ENCODE measurements around the gene KCTD3.

The KCTD3 gene

DNA sequence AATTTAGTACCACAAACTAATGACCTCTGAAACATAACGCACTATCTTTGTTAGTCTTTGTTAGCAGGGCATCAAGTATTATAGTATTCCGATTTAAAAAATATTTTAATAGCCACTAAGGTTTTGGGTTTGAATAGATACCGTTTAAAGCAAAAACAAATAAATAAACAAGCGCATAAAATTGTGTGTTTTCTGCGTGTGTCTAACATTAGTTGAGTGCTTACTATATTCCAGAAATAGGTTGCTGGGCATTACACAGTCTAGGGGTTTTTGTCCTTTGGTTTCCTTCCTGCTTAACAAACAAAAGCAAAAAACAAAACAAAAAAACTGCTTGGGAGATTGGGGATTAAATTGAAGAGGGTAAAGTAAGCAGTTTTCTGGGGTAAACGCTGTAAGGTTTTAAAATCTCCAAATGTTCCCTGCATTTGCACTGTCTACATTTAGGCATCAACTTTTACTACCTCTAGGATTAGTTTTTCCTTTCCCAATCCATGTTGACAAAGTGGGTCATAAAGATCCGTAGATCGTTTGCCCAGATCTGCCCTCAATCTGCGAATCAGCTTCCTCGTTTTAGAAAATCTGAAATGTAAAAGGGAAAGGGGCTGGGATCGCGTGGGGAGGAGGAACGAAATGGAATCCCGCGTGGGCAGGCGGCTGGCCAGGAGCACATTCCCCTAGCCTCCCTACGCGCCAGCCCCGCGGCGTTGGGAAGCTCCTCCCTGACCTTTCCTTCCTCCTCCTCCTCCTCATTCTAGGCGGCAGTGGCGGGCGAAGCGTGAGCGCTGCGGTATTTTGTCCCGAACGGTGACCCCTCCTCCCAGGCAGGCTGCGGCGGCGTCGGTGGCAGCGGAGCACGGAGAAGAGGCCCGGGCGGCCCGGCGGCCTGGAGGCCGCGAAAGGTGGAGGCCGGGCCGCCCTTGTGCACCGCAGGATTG lies at the start of gene KCTD3:
Gene KCTD3 (plus strand): TSS at position 749 of the 935 bp plus-strand sequence. CDS start 382 bp downstream, outside the sequence.
- peak; percentile 80 for DNase-seq

DNA sequence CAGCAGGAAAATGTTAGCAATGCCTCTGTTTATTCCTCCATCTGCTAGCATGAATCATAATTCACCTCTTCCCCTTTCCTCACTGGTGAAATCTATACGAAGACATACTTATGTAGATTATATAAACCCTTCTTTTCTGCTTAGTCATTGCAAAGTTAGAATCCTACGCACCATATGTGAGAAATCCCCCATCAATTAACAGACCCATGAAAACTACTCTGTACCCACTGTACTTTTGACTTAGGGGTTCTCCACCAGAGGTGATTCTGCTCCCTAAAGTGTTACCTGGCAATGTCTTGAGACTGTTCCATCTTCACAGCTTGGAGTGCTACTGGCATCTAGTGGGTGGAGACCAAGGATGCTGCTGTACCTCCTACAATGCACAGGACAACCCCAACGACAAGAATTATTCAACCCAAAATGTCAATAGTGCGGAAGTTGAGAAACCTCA lies 49.6 kb upstream of the KCTD3 start:
- no peak for DNase-seq

DNA sequence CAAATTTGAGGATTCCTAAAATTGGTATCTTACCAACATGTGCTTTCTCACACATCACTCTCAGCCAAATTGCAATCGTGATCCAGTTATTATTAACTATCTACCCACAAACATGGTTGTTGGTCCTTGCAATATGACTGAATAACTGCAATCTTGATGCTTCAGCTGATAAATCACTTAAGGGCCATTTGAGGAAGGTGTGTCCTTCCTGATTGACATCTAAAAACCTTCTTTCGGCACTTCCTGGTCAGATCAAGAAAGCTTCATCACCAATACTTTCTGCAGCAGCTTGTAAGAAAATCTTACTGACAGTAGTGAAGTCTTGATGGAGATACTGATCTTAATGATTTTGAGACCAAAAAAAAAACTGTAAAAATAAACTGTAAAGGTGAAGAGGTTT lies 48.5 kb upstream of the KCTD3 start:
- DNase-seq: no peak

DNA sequence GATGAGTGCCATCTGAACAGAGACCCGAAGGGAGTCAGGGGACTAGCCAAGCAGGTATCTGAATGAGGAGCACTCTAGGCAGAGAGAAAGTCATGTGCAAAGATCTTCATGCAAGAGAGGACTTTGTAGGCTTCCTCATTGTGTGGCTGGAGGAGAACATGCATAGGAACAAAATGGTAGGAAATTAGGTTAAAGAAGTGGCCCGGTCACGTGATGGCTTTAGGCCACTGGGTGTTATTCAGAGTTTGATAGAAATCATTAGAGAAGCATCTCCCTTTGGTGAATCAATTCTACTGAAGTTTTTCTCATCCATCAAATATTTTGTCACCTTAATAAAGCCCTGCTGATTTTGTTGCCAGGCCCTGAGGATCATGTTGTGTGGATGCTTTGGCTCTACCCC lies 45.8 kb upstream of the KCTD3 start:
- DNase-seq: no peak

DNA sequence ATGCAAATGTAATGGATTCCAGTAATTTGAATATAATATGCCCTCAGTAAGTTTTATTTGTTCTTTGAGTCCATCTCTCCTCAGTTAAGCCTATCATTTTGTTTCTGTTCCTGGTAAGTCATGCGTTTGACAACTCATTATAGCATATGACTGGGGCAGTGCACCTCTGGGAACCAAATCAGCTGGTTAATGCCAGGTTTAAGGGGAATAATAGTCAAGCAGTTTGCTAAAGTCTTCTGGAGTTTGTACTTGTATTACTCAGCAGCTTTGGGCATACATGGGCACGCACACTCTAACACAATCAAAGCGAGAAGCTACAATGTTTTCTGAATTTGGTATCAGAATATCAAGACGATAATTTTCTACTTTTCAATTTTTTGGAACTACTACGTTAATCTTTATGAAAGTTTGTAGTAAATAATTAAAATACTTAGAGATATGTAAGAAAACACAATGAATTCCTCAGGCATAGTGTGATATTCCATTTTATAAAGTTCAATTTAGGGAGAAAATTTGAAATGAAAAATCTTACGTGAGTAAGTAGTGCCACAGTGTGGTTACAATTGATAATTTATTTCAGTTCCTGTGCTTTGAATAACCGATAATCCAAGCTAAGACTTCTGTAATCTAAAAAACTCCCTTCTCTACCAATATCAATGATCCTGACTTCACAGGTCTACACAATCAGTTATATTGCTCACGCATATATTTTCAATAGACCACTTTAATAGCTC lies 43.8 kb upstream of the KCTD3 start:
- no peak for DNase-seq

DNA sequence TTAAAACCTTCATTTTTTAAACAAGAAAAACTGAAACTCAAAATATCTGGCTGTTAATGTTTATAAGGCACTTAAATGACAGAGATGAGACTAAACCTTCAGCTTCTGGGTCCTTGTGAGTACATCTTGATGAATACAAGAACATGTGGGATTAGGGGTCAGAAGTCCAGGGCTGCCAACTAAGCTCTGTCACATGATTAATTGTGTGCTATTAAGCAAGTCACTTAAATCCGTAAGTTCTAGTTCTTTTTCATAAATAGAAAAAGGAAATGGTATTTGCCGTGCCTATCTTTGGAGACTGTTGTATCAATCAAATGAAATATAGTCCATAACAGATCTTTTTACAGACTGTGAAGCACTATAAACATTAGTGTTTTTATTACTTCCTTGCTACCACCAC lies 43.2 kb upstream of the KCTD3 start:
- DNase-seq: no peak

DNA sequence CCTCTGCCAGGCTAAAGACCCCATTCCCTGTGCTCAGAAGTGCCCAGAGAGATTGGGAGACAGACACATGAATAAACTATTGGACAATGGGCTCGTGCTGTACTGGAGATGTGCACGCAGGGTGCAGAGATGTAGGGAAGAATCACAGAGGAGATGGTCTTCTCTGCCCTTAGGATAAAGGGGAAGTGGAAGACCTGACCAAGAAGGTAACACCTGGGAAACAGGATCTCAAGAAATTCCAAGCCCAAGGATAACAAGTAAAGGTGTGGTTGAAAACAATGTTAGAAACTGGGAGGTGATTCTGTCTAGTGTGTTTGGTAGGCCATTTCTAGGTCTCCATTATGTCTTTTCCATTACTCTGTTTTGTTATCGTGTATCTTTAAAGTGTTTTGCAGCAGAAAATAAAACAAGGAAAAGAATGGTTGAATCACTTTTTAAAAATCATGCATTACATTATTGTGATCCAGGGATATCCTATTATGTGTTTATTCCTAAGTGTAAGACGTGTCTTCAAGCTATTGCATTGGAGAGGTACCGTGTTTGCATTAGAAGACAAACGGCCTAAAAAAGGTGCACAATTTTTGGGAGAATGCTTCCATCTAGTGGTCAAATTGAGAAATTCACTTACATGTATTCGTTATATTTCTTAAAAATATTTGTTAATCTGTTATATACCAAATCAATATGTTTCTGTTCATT lies 40.8 kb upstream of the KCTD3 start:
- peak; percentile 83 for DNase-seq

DNA sequence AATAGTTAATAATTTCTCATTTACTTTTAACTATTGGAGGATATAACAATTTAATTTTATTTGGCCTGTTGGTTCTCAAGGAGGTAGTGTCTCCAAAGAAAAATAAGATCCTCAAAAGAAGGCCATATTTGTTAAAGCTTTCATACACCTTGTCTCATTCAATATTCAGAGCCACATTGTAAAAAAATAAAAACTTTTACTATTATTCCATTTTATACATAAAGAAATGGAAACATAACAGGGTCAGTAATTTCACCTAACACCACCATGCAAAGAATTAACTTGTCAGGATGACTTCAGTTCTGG lies 40.3 kb upstream of the KCTD3 start:
- DNase-seq: no peak

DNA sequence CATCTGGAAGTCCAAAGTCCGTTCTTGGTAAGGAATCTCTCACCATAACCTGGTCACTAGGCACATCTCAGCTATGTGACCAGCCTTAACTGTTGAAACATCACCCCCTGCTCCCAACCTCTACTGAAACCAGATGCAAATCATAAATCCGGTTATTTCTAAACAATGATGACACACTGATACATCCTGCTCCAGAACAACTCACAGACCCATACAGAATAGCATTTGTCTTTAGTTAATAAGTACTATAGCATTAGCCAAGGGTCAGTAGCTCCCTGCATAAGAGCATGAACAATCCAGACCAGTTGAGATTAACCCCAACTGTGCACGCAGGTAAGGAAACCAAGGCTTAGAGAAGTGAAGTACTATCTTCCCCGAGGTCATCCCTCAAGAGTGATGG lies 38.0 kb upstream of the KCTD3 start:
- no peak for DNase-seq

DNA sequence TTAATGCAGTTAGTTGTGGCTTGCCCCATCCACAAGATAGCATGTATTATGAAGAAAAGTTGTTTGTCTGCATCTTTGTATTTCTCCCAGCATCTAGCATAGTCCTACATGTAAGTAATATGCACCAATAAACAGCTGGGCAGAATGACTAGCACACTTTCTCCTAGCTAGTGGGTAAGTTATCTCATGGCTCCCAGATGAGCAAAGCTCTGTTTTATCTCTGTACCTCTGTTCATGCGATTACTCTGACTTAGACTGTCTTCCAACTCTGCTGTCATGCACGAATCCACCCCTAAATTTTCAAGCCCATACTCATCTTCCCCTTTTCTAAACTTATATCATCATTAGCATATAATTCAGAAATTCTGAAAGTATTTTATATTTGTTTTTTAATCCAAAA lies 37.5 kb upstream of the KCTD3 start:
- DNase-seq: no peak

DNA sequence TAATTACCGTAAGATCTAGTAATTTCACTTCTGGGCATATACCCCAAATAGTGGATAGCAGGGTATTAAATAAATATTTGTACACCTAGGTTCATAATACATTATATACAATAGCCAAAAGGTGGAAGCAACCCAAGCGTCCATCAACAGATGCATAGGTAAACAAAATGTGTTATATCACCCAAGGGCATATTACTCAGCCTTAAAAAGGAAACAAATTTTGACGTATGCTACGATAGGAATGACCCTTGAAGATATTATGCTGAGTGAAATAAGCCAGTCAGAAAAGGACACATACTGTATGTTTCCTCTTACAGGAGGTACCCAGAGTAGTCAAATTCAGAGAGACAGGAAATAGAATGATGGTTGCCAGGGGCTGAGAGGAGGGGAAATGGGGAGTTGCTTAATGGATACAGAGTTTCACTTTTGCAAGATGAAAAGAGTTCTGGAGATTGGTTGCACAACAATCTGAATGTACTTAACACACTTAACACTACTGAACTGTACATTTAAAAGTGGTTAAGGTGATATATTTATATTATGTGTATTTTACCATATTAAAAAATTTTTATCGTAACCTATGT lies 36.6 kb upstream of the KCTD3 start:
- no peak for DNase-seq

DNA sequence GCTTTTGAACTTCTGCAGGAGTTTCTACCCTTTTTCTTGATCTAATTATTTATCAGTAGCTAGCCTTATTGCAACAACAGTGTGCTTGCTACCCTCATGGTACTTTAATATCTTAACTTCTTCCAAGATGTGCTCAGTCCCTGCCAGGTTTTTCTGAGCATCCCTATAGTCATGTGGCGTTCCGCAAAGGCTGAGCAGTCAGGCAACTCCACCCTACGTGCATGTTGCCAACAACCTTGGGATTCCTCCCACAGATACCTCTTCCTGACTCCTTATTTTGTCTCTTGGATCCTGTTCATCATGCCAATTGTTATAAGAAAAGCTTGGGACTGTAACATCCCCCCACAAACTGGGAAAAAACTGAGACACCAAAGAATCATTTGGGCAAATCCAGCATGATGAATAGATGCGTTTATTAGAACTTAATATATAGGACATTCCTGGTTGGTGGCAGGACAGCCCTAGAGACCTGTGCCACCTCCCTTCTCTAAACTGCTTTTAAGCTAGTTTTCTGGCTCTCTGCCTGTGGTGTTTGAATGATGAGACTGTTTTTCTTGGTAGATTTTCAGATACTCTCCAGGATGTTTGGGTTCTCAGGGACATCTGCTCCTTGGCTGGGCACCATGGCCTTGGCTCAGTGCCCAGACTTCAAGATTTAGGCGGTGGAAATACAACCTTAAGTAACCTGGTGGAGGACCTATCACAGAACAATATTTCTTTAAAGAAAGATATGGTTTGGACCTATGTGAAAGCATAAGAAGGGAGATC lies 27.1 kb upstream of the KCTD3 start:
- DNase-seq: no peak

DNA sequence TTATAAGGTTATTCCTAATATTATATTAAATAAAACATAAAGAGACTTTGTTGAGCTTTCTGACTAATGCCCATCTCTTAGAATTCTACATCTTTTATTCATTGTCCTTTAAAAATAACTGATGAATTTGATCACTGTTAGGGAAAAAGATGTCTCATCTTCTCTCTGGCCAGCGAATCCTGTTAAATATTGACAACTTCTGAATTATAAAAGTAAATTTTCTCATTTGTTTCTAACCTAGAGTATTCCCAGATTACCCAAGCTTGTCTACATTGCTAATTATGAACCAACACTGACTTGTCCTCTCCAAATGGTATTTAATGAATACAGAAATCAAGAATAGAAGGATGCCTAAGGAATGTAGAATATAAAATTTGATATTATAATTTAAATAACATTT lies 24.8 kb upstream of the KCTD3 start:
- DNase-seq: no peak

DNA sequence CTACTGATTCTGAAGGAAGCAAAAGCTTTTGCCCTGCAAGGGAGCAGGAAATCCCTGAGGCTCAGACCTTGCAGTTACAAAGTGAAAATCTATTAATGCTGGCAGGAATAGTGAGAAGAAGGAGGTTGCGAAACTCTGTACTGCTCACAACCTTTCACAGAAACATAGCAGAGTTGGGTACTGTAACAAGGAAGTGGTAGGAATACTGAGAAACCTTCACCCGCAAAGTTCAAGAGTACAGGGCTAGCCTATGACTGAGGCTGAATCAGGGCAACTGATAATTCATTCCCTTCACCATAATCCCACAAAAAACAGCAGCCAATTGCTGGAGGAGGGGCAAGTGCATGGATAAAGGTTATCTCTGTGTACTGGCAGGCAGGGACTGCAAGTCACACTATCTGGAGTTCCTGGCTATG lies 23.9 kb upstream of the KCTD3 start:
- DNase-seq: no peak

DNA sequence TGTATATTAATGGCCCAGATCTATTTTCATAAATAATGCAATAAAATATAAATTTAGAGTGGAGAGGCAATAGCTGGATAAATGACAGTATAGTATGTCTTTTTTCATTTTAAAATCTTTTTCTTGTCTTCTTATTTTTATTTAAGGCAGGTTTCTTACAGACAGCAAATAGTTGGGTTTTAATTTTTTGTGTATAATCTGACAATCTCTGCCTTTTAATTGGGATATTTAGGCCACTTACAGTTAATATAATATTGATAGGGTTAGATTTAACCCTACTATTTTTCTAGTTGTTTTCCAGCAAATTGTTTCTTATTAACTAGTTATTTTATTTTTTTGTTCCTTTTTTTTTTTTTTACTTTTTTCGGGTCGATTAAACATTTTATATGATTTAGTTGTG lies 23.3 kb upstream of the KCTD3 start:
- no peak for DNase-seq

DNA sequence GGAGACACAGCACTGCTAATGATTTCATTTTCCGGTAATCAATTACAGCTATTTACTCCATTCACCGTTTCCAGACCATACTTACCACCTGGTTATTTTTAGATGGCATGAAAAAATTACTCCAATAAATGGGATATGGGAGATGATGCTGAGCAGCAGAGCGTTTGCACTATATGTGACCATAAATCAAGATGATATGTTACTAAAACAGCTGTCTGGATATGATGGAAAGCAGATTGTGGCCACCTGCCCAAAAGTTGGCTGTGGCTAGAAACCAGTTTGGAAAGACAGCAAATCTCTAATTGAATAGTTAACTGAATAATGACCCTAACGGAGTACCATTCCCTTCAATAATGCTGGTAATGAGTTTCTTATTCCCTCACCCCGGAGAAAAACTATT lies 22.5 kb upstream of the KCTD3 start:
- no peak for DNase-seq

DNA sequence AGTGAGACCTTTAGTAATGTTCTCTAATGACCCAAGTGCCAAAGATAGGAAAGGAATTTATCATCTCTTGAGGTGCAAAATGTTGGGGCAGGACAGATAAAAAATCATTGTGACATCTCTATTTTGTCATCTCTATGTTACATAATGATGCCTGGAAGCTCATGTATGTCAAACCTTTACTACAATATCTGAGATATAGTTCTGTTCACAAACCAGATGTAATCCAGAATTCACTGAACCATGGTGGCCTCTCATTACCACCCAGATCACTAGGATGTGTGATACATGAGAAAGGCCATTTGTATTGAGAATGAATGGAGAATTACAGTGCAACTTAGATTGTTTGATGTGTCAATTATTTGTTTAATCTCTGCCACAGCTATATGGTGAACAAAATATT lies 22.0 kb upstream of the KCTD3 start:
- DNase-seq: no peak

DNA sequence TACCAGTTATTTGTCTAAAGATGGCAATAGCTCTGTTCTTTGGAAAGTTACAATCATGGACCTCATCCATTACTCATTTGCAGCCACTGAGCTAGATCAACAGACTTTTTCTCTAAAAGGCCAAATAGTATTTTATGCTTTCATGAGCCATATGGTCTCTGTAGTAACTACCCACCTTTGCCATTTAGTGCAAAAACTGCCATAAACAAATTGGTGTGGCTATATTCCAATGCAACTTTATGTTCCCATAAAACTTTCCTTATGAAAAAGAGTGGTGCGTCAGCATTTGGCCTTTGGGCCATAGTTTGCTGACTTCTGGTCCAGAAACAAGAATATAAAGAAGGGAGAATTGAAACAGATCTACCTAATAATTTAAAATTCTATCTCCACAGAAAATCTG lies 20.1 kb upstream of the KCTD3 start:
- DNase-seq: no peak

DNA sequence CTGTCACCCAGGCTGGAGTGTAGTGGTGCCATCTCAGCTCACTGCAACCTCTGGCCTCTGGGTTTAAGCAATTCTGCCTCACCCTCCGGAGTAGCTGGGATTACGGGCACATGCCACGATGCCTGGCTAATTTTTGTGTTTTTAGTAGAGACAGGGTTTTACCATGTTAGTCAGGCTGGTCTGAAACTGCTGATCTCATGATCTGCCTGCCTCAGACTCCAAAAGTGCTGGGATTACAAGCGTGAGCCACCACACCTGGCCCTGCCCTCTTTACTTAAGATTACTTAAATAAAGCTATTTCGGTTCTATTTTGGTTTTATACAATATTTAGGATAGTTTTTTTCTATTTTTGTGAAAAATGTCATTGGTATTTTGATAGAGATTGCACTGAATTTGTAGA lies 15.3 kb upstream of the KCTD3 start:
- no peak for DNase-seq

DNA sequence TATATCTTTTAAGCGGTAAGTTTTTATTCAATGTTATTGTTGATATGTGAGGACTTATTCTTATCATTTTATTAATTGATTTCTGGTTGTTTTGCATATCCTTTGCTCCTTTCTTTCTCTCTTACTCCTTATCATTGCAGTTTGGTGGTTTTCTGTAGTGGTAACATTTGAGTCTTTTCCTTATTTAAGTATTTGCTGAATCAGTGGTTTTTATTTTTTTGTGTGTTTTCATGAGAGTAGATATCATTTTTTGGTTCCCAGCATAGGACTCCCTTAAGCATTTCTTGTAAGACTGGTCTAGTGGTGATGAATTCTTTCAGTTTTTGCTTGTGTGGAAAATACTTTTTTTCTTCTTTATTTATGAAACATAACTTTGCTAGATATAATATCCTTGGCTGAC lies 12.2 kb upstream of the KCTD3 start:
- no peak for DNase-seq

DNA sequence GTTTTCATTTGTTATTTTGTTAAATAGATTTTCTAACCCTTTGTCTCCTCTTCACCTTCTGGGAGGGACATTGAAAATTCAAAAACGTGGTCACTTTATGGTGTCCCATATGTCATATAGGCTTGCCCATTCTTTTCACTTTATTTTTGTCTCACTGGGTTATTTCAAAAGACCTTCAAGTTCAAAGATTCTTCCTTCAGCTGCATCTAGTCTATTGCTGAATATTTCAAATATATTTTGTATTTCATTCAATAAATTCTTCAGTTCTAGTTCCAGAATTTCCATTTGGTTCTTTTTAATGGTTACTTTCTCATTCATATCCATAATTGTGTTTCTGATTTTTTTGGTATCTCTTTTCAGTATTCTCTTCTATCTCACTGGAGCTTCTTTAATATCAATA lies 11.6 kb upstream of the KCTD3 start:
- DNase-seq: no peak

DNA sequence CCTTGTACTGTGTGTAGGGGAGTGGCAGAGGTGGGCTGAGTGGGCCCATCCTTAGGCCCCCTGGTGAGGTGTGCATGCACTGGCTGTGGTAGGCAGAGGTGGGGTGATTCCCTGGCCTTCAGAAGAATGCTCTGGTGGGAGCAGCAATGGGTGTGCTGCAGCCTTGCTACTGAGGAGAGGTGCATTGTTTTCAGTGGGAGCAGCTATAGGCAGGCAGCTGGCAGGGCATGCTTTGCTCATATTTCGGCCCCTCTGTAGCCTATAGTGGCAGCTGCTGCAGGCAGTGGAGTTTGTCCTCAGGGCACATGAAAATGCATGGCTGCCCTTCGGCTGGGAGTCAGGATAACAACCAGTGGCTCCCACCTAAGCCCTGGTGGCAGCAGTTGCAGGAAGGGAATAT lies 10.1 kb upstream of the KCTD3 start:
- DNase-seq: no peak

DNA sequence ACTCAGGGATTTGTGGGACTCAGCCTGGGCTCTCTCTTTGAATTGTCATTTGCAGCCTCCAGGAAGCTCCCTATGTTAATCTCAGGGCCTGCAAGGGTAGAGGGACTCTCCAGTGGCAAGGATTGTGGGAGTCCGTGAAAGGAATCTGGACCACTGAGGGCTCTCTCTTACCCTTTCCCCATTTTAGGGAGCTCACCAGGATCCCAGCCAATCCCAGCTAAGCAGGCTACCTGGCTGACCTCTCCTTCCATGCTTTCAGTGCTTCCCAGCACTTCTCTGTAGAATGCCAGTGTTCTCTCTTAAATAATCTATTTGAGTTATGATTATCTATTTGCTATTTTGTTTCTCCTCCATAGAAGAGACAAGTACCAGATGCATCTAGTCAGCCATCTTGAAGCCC lies 9.6 kb upstream of the KCTD3 start:
- no peak for DNase-seq

All from NCI-H510A treated with DMSO at 0.1 percent for 48 hours (cell line).